ENCODE results near the gene ZNF43.
"Not testable (repeated sequence)": the region's sequence is repeated elsewhere in the genome, so short reads cannot be mapped to it uniquely, and the experiment has no call there.

The ZNF43 gene

GRCh38 chr19:21835810-21836444 is at the start of gene ZNF43:
TSS of gene ZNF43 (minus strand) at chr19:21836182. CDS start at chr19:21836038, 144 bp downstream.
- DNase-seq: peak; percentile 87

- DNase-seq: not testable (repeated sequence)
Observed at GRCh38 chr19:21885516-21885915, 49.5 kb upstream of the ZNF43 start.

- not testable (repeated sequence) for DNase-seq
Observed at GRCh38 chr19:21884786-21885185, 48.8 kb upstream of the ZNF43 start.

GRCh38 chr19:21883516-21883915 is 47.5 kb upstream of the ZNF43 start:
- no peak for DNase-seq

- DNase-seq: peak; percentile 31
Observed at GRCh38 chr19:21880761-21881160, 44.8 kb upstream of the ZNF43 start.

- DNase-seq: no peak
Observed at GRCh38 chr19:21878646-21879045, 42.7 kb upstream of the ZNF43 start.

- DNase-seq: no peak
Observed at GRCh38 chr19:21877976-21878375, 42.0 kb upstream of the ZNF43 start.

GRCh38 chr19:21876608-21877007 is 40.6 kb upstream of the ZNF43 start:
- DNase-seq: not testable (repeated sequence)

- no peak for DNase-seq
Observed at GRCh38 chr19:21856773-21857514, 21.0 kb upstream of the ZNF43 start.

GRCh38 chr19:21851596-21852345 is 15.8 kb upstream of the ZNF43 start:
- DNase-seq: peak; percentile 86

GRCh38 chr19:21850656-21851255 is 14.8 kb upstream of the ZNF43 start:
- no peak for DNase-seq

- no peak for DNase-seq
Observed at GRCh38 chr19:21848706-21849105, 12.7 kb upstream of the ZNF43 start.

- DNase-seq: no peak
Observed at GRCh38 chr19:21843081-21843480, 7.1 kb upstream of the ZNF43 start.

- no peak for DNase-seq
Observed at GRCh38 chr19:21841488-21842097, 5.6 kb upstream of the ZNF43 start.

GRCh38 chr19:21841081-21841480 is 5.1 kb upstream of the ZNF43 start:
- no peak for DNase-seq

- DNase-seq: no peak
Observed at GRCh38 chr19:21839976-21840375, 4.0 kb upstream of the ZNF43 start.

GRCh38 chr19:21838646-21839045 is 2.7 kb upstream of the ZNF43 start:
- DNase-seq: no peak

GRCh38 chr19:21835429-21835809 is 563 bp downstream of the ZNF43 start:
- DNase-seq: no peak

GRCh38 chr19:21833733-21834132 is 2.2 kb downstream of the ZNF43 start:
- DNase-seq: no peak

- DNase-seq: no peak
Observed at GRCh38 chr19:21824679-21825078, 11.3 kb downstream of the ZNF43 start.

GRCh38 chr19:21823224-21823623 is 12.8 kb downstream of the ZNF43 start:
- no peak for DNase-seq

GRCh38 chr19:21812448-21812847 is 23.5 kb downstream of the ZNF43 start:
- DNase-seq: no peak
